ENCODE data around the gene FNBP1. TPM values are rescaled to one million over a fixed set of nuclear protein-coding genes. Genes with fewer than 3 reads are reported as not detected.
"Not testable (repeated sequence)": the region's sequence is repeated elsewhere in the genome, so short reads cannot be mapped to it uniquely, and the experiment has no call there.

FNBP1 gene
- total and polyA plus RNA-seq, 2 donors (not counting 1 experiment from before 2014, with no cell fraction given), result 42.9 to 318 TPM

GRCh38 chr9:130008538-130008937 is 34.5 kb downstream of the FNBP1 start:
- peak overlapping the region; percentile 46 for H3K4me2 ChIP-seq (replicated peaks; ENCODE audit: low read depth, low read length, poor library complexity, severe bottlenecking)
- peaks cover 0 to 2% (median 0%) of the 10 kb centered on the region in 3 donors for H3K9me3 ChIP-seq (ENCODE audit: control extremely low read depth in 1 of 3, control insufficient read depth in 2 of 3, insufficient read depth in 1 of 3, low read length in 2 of 3)
- no peak overlapping the region for H3K4me3 ChIP-seq (ENCODE audit: control extremely low read depth in 1 of 5, extremely low read depth in 1 of 5, insufficient read depth in 1 of 5, low read depth in 2 of 5, low read length in 4 of 5)
- ChIA-PET CTCF (interaction anchor here (1.0 to 4.4 kb wide), 5 partner anchors 9 to 20 kb away, joined by 3 to 33 read pairs (median 4); no protein-coding TSS in a partner anchor), POLR2A (interaction anchor here (0.6 to 2.5 kb wide), 8 partner anchors 10 to 119 kb away, joined by 3 to 18 read pairs (median 5); partner anchors contain the start of gene FNBP1)
- H3K27me3 ChIP-seq (replicated peaks in 1 of 4; ENCODE audit: control extremely low read depth in 1 of 4, control insufficient read depth in 3 of 4, insufficient read depth in 4 of 4, low read length in 3 of 4), result no peaks in the 10 kb centered on the region
- H3K9me3 Mint-ChIP-seq (ENCODE audit: insufficient read depth), result no peaks in the 10 kb centered on the region
- H3K9ac ChIP-seq (ENCODE audit: low read length), result peak overlapping the region; percentile 12
- peak overlapping the region; percentile 96 to 98 for H3K27ac ChIP-seq (ENCODE audit: low read length in 2 of 2)
- peaks cover 0 to 4% of the 10 kb centered on the region in 2 experiments for H3K36me3 ChIP-seq (replicated peaks in 1 of 2; ENCODE audit: control extremely low read depth in 1 of 2, control insufficient read depth in 1 of 2, extremely low read depth in 1 of 2, insufficient read depth in 2 of 2, low read length in 1 of 2)
- no peak overlapping the region for H2AFZ ChIP-seq (ENCODE audit: insufficient read depth, low read depth, low read length, poor library complexity, severe bottlenecking)
- peaks cover 75 to 83% of the 10 kb centered on the region in 2 donors for H3K4me1 ChIP-seq (ENCODE audit: control insufficient read depth in 2 of 2, insufficient read depth in 2 of 2, low read length in 2 of 2)
- H3K27ac Mint-ChIP-seq, result peak overlapping the region; percentile 93
- H3K4me3 Mint-ChIP-seq, result peak overlapping the region; percentile 72
- DNase-seq (peak; percentile 53), ATAC-seq (ENCODE audit: low read depth) (no peak)
- peaks cover 74% of the 10 kb centered on the region for H3K4me1 Mint-ChIP-seq
- intact Hi-C loops (cut with micrococcal nuclease), result no loop called here
- 14% methylated on average over 2 of the region's 5 CpGs for WGBS (ENCODE audit: insufficient coverage)
- no peaks in the 10 kb centered on the region for H4K20me1 ChIP-seq (ENCODE audit: control insufficient read depth, insufficient read depth, low read length, poor library complexity, severe bottlenecking)
- peaks cover 99% of the 10 kb centered on the region for H3K79me2 ChIP-seq (ENCODE audit: control insufficient read depth, insufficient read depth, low read length)
- TF ChIP-seq CTCF (IDR thresholded peaks at IDR 0.05) (no peak), EZH2 (IDR thresholded peaks at IDR 0.05; ENCODE audit: borderline replicate concordance, insufficient read depth, low read depth, low read length, poor library complexity, severe bottlenecking) (no peak)
- H3K27me3 Mint-ChIP-seq, result no peaks in the 10 kb centered on the region

GRCh38 chr9:130006952-130007351 is 36.0 kb downstream of the FNBP1 start:
- CTCF ChIA-PET, result interaction anchor here (0.7 to 4.4 kb wide), 5 partner anchors 9 to 35 kb away, joined by 3 to 33 read pairs (median 4); no protein-coding TSS in a partner anchor
- peaks cover 0 to 12% of the 10 kb centered on the region in 2 experiments for H3K36me3 ChIP-seq (replicated peaks in 1 of 2; ENCODE audit: control extremely low read depth in 1 of 2, control insufficient read depth in 1 of 2, extremely low read depth in 1 of 2, insufficient read depth in 2 of 2, low read length in 1 of 2)

More at GRCh38 chr9:130006952-130007351, 36.0 kb downstream of the FNBP1 start:
- H3K9me3 Mint-ChIP-seq (ENCODE audit: insufficient read depth); H3K27me3 Mint-ChIP-seq; H4K20me1 ChIP-seq (ENCODE audit: control insufficient read depth, insufficient read depth, low read length, poor library complexity, severe bottlenecking); H2AFZ ChIP-seq (ENCODE audit: insufficient read depth, low read depth, low read length, poor library complexity, severe bottlenecking); H3K27me3 ChIP-seq (replicated peaks in 1 of 4; ENCODE audit: control extremely low read depth in 1 of 4, control insufficient read depth in 3 of 4, insufficient read depth in 4 of 4, low read length in 3 of 4); ATAC-seq (ENCODE audit: low read depth); DNase-seq; H3K9me3 ChIP-seq (ENCODE audit: control extremely low read depth in 1 of 3, control insufficient read depth in 2 of 3, insufficient read depth in 1 of 3, low read length in 2 of 3): not testable (repeated sequence)
- Histone ChIP-seq H3K4me3 (ENCODE audit: control extremely low read depth in 1 of 5, extremely low read depth in 1 of 5, insufficient read depth in 1 of 5, low read depth in 2 of 5, low read length in 4 of 5) (peak overlapping the region in 1 of 5 experiments; percentile 21), H3K4me1 (ENCODE audit: control insufficient read depth in 2 of 2, insufficient read depth in 2 of 2, low read length in 2 of 2) (peaks cover 80 to 87% of the 10 kb centered on the region in 2 donors), H3K27ac (ENCODE audit: low read length in 2 of 2) (peak overlapping the region; percentile 96 to 98), H3K4me2 (replicated peaks; ENCODE audit: low read depth, low read length, poor library complexity, severe bottlenecking) (peak overlapping the region; percentile 46), H3K9ac (ENCODE audit: low read length) (peak overlapping the region; percentile 12), H3K79me2 (ENCODE audit: control insufficient read depth, insufficient read depth, low read length) (peaks cover 99% of the 10 kb centered on the region)
- intact Hi-C loops (cut with micrococcal nuclease), result loop anchor here (1.0 to 2.0 kb wide), 4 partner anchors 16 to 119 kb away; no protein-coding TSS in a partner anchor
- POLR2A ChIA-PET, result interaction anchor here (0.6 to 2.8 kb wide), 5 partner anchors 10 to 36 kb away, joined by 3 to 18 read pairs (median 5); partner anchors contain the start of gene FNBP1
- 80% methylated on average over 2 of the region's 6 CpGs for WGBS (ENCODE audit: insufficient coverage)
- Mint-ChIP-seq H3K4me3 (peak overlapping the region; percentile 79), H3K27ac (peak overlapping the region; percentile 90), H3K4me1 (peaks cover 75% of the 10 kb centered on the region)

Measured in B cell (primary cell).